IPS DF 19.7 (cell line): ENCODE measurements around the gene TWIST2.

Experiments
- DNase-seq: peaks from one replicate; pipeline ENCODE4 v3.0.0-alpha.2; 2013; ENCODE audit warnings: low read depth, low spot score

TWIST2 gene

DNA sequence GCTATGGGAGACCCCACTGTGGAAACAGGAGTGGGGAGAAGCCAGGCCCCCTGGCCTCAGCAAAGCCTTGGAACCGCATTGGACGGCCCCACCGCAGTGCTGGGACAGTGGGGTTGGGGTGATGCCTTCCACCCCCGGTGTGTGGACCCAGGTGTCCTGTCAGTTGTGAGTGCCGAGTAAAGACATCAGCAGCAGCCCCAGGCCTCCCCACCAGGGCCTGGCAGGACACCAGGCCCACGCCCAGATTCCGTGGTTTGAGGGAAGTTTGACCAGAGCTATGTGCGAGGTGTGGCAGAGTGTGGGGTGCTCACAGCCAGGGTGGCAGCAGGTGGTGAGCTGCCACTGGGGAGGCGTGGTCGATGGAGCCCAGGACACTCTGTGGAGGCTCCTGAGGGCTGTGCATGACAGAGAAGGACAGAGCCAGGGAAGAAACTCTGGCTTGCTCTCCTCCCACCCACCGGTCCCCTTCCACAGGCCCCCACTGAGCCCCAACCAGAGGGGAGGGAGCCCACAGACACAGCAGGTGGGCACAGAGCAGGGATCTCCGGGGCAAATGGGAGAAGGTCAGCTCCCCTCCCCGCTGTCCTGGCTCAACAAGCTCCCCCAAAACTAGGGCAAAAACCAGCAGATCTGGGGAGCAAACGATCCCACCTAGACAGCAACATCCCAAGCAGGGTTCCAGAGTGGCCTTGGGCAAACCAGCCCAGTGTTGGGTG, 69.1 kb downstream of the TWIST2 start:
- DNase-seq: no peak

DNA sequence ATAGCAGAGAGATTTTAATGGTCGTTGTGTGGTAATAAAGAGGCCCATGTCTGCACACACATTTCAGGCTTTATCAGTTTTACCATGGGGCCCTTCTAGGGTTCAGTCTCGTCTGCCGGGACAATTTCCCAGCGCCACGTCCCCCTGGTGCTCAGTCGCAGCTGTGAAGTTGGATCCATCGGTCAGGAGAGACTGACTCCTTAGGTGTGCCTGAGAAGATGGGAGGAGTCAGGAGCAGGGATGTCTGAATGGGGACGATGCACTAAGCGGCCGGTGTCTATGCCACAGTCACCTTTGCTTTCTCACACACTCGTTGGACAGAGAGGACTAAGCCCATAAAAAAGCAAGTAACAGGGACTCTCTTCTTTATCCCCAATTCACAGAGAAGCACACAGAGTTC, 71.4 kb downstream of the TWIST2 start:
- DNase-seq: no peak

DNA sequence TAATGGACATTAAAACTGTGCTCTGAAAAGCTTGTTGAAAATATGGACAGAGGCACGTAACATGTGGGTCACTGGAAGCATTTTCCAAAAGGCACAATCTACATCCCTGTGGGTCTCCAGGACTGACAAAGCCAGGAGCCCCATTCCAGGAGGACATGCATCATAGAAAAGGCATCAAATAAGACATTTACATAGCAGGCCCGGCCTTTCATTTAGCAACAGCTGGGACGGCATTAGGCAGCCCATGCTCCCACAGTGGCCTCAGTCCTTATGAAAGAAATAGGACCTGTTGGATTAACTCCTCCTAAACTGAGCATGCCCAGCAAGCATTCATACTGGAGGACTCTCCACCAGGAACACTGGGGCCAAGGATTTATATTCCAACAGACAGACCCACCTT, 72.2 kb downstream of the TWIST2 start:
- no peak for DNase-seq

DNA sequence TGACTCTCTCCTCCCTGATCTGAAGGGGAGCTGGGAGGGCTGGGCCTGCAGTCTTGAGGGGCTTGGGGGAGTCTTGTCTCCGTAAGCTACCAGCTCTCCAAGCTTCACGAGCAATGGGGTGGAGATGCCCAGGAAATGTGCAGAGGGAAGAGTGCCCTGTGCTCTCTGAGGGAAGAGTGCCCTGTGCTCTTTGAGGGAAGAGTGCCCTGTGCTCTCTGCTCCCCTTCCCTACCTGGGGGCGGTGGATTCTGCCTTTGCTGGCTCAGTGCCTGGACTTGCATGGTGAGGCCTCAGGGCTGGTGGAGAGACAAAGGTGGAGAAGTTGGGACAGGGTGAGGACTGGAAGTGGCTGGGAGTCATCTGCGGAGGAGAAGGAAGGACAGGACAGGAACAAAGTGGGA, 72.7 kb downstream of the TWIST2 start:
- DNase-seq: no peak

DNA sequence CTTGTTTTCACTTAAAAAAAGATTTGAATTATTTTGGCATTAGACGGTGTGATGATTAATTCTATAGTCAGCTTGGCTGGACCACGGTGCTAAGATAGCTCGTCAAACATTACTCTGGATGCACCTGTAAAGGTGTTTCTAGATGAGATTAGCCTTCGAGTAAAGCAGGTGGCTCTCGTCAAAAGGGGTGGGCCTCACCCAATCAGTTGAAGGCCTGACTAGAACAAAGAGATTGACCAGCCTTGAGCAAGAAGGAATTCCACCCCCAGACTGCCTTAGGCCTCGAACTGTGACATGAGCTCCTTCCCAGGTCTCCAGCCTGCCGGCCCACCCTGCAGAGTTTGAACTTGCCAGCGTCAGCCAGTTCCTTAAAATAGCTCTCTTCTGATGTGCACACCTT, 73.4 kb downstream of the TWIST2 start:
- no peak for DNase-seq

DNA sequence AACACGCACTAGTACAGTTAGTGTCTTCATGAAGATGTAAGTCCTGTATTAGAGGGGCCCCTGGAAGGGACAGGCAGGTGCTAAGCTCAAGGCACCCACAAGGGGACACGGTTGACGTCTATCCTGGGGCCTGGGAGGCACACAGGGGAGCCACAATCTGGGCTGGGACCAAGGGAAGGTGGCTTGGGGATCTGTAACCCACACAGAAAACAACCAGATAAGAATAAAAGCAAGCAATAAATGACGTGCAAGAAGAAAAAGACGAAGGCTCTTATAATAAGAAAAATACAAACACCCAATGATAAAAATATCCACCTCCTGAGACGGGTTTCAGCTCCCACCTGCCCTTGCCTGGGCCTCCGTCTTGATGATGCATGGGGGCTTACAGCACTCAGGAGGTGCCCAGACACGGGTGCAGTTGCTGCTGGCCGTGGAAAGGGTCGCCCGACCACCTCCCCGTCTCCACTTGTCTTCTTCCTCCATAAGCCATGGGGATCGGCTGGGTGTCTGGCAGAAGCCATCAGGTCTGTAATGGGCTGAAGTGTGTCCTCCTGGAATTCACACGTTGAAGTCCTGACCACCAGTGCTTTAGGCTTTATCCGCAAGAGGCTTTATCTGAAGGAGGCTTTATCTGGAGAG, 73.9 kb downstream of the TWIST2 start:
- no peak for DNase-seq

DNA sequence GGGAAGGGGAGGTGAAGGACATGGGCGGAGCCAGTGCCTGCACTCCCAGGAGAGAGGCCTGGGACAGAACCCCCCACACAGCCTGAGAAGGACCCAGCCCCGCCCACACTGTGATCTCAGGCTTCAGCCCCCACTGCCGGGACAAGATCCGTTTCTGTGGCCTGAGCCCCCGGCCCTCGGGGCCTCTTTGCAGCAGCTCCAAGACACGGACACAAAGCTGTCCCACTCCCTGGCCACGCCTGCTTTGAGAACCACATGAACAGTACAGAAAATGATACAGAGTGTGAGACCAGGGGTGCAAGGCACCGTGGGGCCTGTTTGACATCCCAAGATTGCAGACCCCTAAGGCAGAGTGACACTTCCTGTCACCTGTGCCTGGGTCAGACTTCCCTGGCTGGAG, 74.5 kb downstream of the TWIST2 start:
- DNase-seq: no peak

DNA sequence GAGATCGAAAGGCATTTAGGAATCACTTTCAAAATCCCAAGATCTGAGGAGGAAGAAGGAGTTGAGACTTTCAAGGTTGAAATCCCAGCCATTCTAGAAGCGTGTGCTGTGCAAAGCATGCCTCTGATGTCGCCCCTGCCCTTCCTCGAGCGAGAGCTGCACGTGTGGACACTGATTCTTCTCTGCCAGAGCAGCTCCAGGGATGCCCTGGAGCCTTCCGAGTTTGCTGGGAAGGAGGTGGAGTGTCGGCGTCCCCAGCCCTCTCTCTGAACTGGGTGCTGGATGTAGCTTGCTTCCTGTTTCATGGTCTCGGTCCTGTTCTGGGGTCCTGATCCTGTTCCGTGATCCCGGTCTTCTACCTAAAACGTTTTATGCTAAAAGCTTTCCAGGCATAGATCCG, 76.1 kb downstream of the TWIST2 start:
- no peak for DNase-seq

DNA sequence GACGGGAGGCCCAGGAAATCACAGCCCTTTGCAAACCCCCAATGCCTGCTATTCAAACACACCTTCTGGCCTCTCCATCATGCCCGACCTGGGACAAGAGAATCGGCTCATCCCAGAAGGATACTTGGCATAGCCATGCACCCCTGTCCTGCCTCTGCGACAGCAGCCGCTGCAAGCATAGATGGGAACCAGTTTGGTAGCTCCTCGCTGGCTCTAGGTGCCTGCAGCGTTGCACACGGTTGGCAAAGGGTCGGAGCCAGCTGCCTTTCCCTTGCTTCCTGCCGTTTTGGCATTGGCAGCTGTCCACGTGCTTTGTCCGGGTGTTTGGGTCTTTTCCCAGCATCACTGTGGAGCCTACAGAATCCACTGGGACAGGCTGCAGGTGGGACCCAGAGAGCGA, 76.9 kb downstream of the TWIST2 start:
- DNase-seq: no peak

DNA sequence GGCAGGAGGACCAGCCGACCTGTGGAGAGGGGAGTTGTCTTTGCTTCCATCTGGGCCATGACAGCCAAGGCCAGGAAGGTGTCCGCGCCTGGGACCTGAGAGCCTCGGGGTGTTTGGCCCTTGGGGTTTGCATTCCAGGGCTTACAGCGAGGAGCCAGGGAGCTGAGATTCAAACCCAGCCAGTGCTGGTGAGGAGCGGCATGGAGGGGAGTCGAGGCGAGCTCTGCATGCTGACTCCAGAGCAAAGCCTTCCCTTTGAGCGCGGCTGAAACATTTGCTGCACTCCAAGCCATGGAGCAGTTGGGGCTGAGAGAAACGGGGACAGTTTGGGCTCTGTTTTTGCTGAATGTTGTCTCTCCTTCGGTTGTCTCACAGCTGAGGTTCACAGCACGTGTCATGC, 77.4 kb downstream of the TWIST2 start:
- DNase-seq: no peak

DNA sequence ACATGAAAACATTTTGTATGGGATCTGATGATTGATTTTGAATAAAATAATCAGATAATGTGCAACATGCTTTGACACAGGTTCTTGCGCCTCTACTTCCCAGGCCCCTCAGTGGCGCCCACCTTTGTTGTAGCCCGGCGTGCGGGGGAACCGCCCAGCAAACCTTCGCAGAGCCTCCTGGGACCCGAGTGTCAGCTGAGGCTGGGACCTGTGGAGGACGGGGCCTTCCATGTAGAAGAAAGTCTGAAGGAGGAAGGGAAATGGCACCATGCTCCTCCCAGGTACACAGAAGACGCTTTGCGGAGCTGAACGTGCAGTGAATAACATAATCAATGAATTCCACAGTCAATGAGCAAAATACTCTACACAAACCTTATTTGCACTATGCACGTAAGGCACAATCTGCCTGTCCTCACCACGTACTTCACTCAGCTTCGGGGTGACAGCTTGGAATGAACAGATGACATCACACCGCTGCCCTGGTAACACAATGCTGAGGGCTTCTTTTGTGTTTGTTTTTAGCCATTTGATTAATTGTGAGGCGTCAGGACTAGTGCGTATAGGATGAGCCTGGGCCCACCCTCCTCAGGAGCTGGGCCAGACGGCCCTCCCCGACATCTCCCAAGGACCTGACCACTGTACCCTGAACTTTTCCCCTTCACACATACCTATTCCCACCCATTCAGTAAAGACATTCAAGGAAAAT, 78.1 kb downstream of the TWIST2 start:
- no peak for DNase-seq

DNA sequence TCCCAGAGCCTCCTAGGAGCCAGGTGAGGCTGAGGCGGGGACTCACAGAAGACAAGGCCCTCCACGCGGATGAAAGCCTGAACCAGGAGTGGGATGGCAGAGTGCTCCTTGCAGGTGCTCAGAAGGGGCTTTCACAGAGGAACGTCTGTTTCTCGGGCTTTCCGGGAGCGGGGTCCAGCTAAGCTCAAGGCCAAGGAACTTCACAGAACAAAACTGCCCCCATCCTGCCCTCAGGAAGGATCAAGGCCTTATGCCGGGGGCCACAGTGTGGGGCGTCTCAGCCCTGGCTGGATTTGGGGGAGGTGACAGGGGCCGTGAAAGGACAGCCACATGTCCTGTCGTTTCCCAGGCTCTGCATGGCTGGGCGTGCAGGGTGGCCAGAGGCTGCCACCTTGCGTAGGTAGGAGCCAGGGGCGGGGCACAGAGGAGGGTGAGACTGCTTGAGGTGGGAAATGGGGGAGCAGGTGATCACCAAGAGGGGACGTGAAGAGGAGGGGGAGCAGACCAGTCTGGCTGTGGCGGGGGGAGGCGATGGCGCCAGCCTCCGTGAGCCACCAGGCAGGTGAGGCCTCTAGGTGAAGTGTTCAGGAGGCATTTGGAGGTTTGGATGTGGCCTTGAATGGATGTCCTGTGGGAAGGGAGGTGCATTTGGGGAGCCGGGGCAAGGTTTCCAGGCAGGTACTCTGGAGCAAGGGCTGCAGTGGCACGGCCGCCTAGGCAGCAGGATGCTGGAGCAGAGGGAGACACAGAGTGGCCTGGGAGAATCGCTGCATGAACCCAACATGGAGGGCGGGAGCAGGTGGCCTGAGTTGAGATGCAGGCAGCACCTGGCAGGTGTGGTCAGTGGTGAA, 79.1 kb downstream of the TWIST2 start:
- no peak for DNase-seq

DNA sequence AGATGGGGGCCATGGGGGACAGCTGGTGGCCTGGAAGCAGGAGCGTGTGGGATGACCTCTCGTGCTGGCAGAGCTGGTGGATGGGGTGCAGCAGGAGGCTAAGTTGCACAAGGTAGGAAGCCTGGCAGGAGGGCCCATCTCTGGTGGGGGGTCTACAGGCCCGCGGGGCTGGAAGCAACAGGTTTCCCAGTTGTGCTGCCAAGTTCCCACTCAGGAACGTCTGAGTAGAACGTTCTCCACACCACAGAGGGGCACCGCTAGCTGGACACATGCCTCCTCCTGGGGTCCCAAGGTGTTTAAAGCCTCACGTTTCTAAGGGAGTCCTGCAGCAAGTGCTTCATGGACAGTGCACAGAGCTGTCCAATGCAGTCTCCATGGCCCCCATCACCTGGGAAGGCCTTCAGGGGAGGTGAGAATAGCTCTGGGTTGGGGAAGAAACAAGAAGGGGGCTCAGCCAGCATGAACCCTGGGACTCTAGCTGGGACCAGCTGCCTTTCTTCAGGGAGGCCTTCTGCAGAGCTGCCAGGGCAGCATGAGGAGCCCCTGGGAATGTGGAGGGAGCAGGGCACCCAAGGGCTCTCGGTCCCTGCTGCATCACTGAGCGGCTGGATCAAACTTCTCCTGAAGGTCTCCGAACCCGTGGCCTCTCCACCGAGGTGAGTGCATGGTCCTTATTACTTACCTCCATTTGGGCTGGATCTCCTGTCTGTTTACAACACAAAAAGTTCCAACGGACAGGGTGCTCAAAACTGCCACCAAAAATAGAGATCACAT, 80.0 kb downstream of the TWIST2 start:
- DNase-seq: no peak

DNA sequence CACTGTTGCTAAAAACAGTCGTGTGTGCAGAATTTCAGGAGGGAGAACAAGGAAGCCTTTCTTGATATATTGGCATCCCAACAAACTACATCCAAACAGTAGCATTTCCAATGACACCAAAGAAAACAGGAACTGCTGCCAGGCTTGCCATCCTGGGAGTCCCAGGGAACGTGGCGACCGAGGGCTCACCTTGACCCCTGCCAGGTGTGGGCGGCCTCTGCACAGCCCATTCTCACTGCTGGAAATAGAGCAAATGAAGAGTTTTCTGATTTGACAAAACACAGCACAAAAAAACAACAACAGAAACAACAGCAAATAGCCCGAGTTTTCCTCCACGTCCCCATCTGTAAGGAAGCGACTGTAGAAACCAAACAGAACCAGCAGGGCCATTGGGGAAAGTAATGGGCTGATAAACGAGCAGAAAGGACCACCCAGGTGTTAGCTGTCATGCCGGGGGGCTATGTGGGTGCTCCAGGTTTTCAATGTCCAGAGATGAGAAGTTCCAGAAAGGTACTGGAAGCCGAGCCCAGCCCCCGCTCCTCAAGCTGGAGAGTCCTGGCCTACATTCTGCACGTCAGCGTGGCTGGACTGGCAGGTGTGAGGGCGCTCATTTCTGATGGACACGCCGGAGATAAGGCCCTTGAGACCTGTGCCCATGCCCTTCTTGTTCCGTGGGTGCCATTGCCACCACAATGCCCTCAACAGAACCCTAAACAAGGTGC, 80.8 kb downstream of the TWIST2 start:
- no peak for DNase-seq

DNA sequence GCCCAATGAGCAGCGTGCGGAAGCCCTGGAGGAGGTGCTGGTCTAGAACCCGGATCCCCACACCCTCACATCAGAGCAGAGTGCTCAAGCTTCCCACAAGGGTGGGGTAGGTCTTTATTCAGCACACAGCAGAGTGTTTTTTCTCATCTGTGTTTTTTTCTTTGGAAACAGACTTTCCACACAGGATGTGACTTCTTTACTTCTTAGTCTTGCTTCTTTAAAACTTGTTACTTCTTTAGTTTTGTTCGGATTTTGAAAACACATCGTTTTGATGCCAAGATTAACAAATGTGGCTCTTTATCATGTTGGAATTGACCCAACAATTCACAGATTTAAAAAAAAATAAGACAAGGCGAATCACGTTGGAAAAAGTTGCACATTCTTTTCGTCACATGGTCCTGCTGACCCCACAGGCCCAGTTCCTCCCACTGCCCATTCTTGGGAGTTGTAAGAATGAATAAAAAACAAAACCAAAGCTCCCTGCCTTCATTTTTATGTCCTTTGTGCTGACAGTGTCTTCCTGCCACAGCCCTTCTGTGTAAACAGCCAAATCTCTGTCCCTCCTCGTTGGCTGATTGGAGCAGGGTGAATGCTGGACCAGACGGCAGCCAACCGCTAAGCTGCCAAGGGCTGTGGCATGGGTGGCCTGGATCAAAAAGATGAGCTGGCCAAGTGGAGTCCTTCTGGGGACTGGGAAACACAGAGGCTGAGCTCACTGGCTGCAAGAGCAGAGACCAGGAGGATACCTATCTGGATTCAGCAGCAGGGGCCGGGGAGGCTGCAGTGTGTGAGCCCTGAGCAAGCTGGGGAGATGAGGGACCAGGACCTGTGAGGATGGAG, 81.6 kb downstream of the TWIST2 start:
- no peak for DNase-seq

DNA sequence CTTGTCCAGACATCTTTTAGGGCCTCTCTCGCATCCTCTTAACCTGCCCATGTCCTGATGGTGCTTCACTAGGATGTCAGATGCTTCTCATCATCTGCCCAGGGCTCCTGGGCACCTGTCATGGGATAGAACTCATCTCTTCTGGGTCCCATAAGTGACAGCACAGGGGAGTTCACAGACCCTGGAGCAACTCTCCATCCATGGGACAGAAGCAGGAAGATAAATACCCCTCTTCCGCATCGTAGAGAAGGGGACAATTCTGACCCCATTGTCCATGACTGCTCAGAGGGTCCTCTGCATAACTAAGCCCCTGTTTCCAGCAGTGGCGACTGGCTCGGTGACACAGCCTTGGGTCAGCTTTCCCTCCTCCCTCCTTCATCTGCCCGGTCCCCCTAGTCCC, 82.3 kb downstream of the TWIST2 start:
- DNase-seq: no peak

DNA sequence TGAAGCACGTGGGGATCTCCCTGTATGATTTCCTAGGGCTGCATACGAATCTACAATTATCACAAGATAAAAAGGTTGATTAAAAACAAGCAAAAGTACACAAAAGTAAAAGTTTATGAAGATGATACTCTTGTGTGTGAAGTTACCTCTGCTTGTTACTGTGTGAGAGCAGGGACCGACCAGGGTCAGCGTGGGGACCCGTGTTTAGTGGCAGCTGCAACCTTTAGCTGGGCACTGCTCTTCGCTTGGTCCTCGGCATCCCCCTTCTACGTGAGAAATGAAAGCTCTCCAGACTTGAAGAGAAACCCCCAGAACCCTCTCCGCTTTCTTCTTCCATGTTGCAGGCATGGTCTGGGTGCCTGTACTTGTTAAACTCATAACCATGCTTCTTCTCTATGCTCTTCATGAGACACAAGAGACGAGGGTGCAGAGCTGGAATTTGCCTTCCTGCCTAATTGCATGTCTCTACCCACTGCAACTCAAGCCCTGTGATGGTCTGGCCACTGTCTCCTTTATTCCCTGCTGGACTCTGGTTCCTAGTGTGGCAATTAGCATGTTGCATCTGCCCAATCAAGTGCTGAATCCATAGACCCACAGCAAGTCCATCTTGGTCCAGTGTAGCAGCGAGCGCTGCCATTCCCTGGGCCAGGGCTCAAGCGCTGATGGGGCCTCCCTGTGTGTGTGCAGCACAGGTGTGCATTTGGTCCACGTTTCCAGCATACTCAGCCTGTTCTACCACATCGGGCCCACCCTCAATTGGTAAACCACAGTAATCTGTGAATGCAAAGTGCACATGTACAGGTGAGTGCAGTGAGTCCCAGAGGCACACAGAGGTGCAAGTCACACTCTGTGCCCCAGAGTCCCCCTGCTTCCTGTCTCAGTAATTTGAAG, 88.5 kb downstream of the TWIST2 start:
- no peak for DNase-seq

DNA sequence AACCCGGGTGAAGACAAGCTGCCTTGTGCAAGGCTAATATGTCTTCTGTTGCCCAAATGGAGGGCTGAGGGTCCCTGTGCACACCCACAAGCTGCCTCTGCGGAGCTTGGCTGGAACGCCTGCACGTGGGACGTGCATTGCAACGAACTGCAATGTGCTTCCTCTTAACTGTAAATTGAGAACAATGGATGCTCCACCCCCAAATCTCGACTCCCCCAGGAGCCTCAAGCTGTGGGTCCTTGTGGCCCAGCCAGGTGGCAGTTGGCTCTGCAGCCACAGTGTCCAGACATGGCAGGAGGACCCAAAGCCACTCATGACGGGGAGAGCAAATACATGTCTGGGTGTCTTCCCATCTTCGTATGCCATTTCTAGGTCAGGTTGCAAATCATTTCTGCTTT, 90.1 kb downstream of the TWIST2 start:
- DNase-seq: no peak
